ENCODE results near the gene CDC5L.
A peak's percentile ranks its signal among the peaks of the same experiment; 100 is the strongest.

The CDC5L gene

GRCh38 chr6:44388135-44388487 lies 605 bp downstream of the CDC5L start:
- H3K9me3 Mint-ChIP-seq, result no peaks in the 10 kb centered on the region
- peak overlapping the region; percentile 91 for H3K4me3 Mint-ChIP-seq
- H3K36me3 Mint-ChIP-seq (ENCODE audit: low read depth), result peaks cover 43% of the 10 kb centered on the region
- no peaks in the 10 kb centered on the region for H3K27me3 Mint-ChIP-seq
- intact Hi-C loops (cut with micrococcal nuclease), result no loop called here
- peaks cover 33% of the 10 kb centered on the region for H3K4me1 Mint-ChIP-seq (ENCODE audit: low read depth)
- H3K27ac Mint-ChIP-seq, result peak overlapping the region; percentile 98

- peak overlapping the region; percentile 98 for H3K27ac Mint-ChIP-seq
- H3K36me3 Mint-ChIP-seq (ENCODE audit: low read depth), result peaks cover 51% of the 10 kb centered on the region
- H3K4me1 Mint-ChIP-seq (ENCODE audit: low read depth), result peaks cover 33% of the 10 kb centered on the region
- H3K9me3 Mint-ChIP-seq, result no peaks in the 10 kb centered on the region
- peak overlapping the region; percentile 91 for H3K4me3 Mint-ChIP-seq
- intact Hi-C loops (cut with micrococcal nuclease), result no loop called here
- H3K27me3 Mint-ChIP-seq, result no peaks in the 10 kb centered on the region
Observed at GRCh38 chr6:44388887-44389286, 1.4 kb downstream of the CDC5L start.

GRCh38 chr6:44390158-44390683 lies 2.7 kb downstream of the CDC5L start:
- intact Hi-C loops (cut with micrococcal nuclease), result no loop called here
- H3K4me3 Mint-ChIP-seq, result no peak overlapping the region
- no peaks in the 10 kb centered on the region for H3K27me3 Mint-ChIP-seq
- no peak overlapping the region for H3K27ac Mint-ChIP-seq
- no peaks in the 10 kb centered on the region for H3K9me3 Mint-ChIP-seq
- H3K36me3 Mint-ChIP-seq (ENCODE audit: low read depth), result peaks cover 64% of the 10 kb centered on the region
- peaks cover 33% of the 10 kb centered on the region for H3K4me1 Mint-ChIP-seq (ENCODE audit: low read depth)

- H3K27ac Mint-ChIP-seq, result no peak overlapping the region
- no peaks in the 10 kb centered on the region for H3K27me3 Mint-ChIP-seq
- H3K36me3 Mint-ChIP-seq (ENCODE audit: low read depth), result peaks cover 91% of the 10 kb centered on the region
- H3K9me3 Mint-ChIP-seq, result no peaks in the 10 kb centered on the region
- peaks cover 11% of the 10 kb centered on the region for H3K4me1 Mint-ChIP-seq (ENCODE audit: low read depth)
- intact Hi-C loops (cut with micrococcal nuclease), result no loop called here
- H3K4me3 Mint-ChIP-seq, result no peak overlapping the region
Observed at GRCh38 chr6:44395501-44395900, 8.0 kb downstream of the CDC5L start.

- peaks cover 2% of the 10 kb centered on the region for H3K4me1 Mint-ChIP-seq (ENCODE audit: low read depth)
- H3K27ac Mint-ChIP-seq, result no peak overlapping the region
- H3K4me3 Mint-ChIP-seq, result no peak overlapping the region
- no peaks in the 10 kb centered on the region for H3K9me3 Mint-ChIP-seq
- intact Hi-C loops (cut with micrococcal nuclease), result no loop called here
- H3K27me3 Mint-ChIP-seq, result no peaks in the 10 kb centered on the region
- peaks cover 90% of the 10 kb centered on the region for H3K36me3 Mint-ChIP-seq (ENCODE audit: low read depth)
Observed at GRCh38 chr6:44396968-44397367, 9.5 kb downstream of the CDC5L start.

- intact Hi-C loops (cut with micrococcal nuclease), result no loop called here
- no peaks in the 10 kb centered on the region for H3K27me3 Mint-ChIP-seq
- H3K36me3 Mint-ChIP-seq (ENCODE audit: low read depth), result peaks cover 84% of the 10 kb centered on the region
Observed at GRCh38 chr6:44397424-44398164, 10.1 kb downstream of the CDC5L start.

GRCh38 chr6:44399991-44400390 lies 12.5 kb downstream of the CDC5L start:
- H3K9me3 Mint-ChIP-seq, result no peaks in the 10 kb centered on the region
- H3K27me3 Mint-ChIP-seq, result no peaks in the 10 kb centered on the region

More at GRCh38 chr6:44397424-44398164, 10.1 kb downstream of the CDC5L start:
- Mint-ChIP-seq H3K4me3 (no peak overlapping the region), H3K4me1 (ENCODE audit: low read depth) (no peaks in the 10 kb centered on the region), H3K9me3 (no peaks in the 10 kb centered on the region), H3K27ac (no peak overlapping the region)

GRCh38 chr6:44400572-44400971 lies 13.1 kb downstream of the CDC5L start:
- Mint-ChIP-seq H3K27me3 (no peaks in the 10 kb centered on the region), H3K27ac (no peak overlapping the region), H3K9me3 (no peaks in the 10 kb centered on the region), H3K36me3 (ENCODE audit: low read depth) (peaks cover 76% of the 10 kb centered on the region), H3K4me1 (ENCODE audit: low read depth) (no peaks in the 10 kb centered on the region), H3K4me3 (no peak overlapping the region)
- intact Hi-C loops (cut with micrococcal nuclease), result no loop called here

More at GRCh38 chr6:44399991-44400390, 12.5 kb downstream of the CDC5L start:
- Mint-ChIP-seq H3K36me3 (ENCODE audit: low read depth) (peaks cover 77% of the 10 kb centered on the region), H3K4me3 (no peak overlapping the region), H3K27ac (no peak overlapping the region), H3K4me1 (ENCODE audit: low read depth) (no peaks in the 10 kb centered on the region)
- intact Hi-C loops (cut with micrococcal nuclease), result no loop called here

- H3K27ac Mint-ChIP-seq, result no peak overlapping the region
- H3K36me3 Mint-ChIP-seq (ENCODE audit: low read depth), result peaks cover 76% of the 10 kb centered on the region
- H3K4me1 Mint-ChIP-seq (ENCODE audit: low read depth), result no peaks in the 10 kb centered on the region
- intact Hi-C loops (cut with micrococcal nuclease), result no loop called here
- H3K27me3 Mint-ChIP-seq, result no peaks in the 10 kb centered on the region
- no peaks in the 10 kb centered on the region for H3K9me3 Mint-ChIP-seq
- no peak overlapping the region for H3K4me3 Mint-ChIP-seq
Observed at GRCh38 chr6:44401138-44401537, 13.6 kb downstream of the CDC5L start.

GRCh38 chr6:44404022-44404714 lies 16.7 kb downstream of the CDC5L start:
- no peaks in the 10 kb centered on the region for H3K4me1 Mint-ChIP-seq (ENCODE audit: low read depth)
- intact Hi-C loops (cut with micrococcal nuclease), result no loop called here
- no peaks in the 10 kb centered on the region for H3K9me3 Mint-ChIP-seq
- H3K27me3 Mint-ChIP-seq, result no peaks in the 10 kb centered on the region
- no peak overlapping the region for H3K27ac Mint-ChIP-seq
- H3K36me3 Mint-ChIP-seq (ENCODE audit: low read depth), result peaks cover 81% of the 10 kb centered on the region
- H3K4me3 Mint-ChIP-seq, result no peak overlapping the region

GRCh38 chr6:44404715-44405099 lies 17.2 kb downstream of the CDC5L start:
- Mint-ChIP-seq H3K9me3 (no peaks in the 10 kb centered on the region), H3K36me3 (ENCODE audit: low read depth) (peaks cover 81% of the 10 kb centered on the region), H3K4me3 (no peak overlapping the region), H3K27ac (no peak overlapping the region), H3K4me1 (ENCODE audit: low read depth) (no peaks in the 10 kb centered on the region), H3K27me3 (no peaks in the 10 kb centered on the region)
- intact Hi-C loops (cut with micrococcal nuclease), result no loop called here

- H3K4me1 Mint-ChIP-seq (ENCODE audit: low read depth), result peaks cover 5% of the 10 kb centered on the region
- intact Hi-C loops (cut with micrococcal nuclease), result no loop called here
- H3K27me3 Mint-ChIP-seq, result no peaks in the 10 kb centered on the region
- H3K27ac Mint-ChIP-seq, result no peak overlapping the region
- peaks cover 96% of the 10 kb centered on the region for H3K36me3 Mint-ChIP-seq (ENCODE audit: low read depth)
- H3K4me3 Mint-ChIP-seq, result no peak overlapping the region
- H3K9me3 Mint-ChIP-seq, result no peaks in the 10 kb centered on the region
Observed at GRCh38 chr6:44407951-44408670, 20.6 kb downstream of the CDC5L start.

GRCh38 chr6:44409207-44409794 lies 21.8 kb downstream of the CDC5L start:
- H3K4me1 Mint-ChIP-seq (ENCODE audit: low read depth), result peaks cover 5% of the 10 kb centered on the region
- peaks cover 98% of the 10 kb centered on the region for H3K36me3 Mint-ChIP-seq (ENCODE audit: low read depth)
- no peak overlapping the region for H3K4me3 Mint-ChIP-seq
- no peaks in the 10 kb centered on the region for H3K9me3 Mint-ChIP-seq
- H3K27ac Mint-ChIP-seq, result no peak overlapping the region
- H3K27me3 Mint-ChIP-seq, result no peaks in the 10 kb centered on the region
- intact Hi-C loops (cut with micrococcal nuclease), result no loop called here

GRCh38 chr6:44410363-44410762 lies 22.9 kb downstream of the CDC5L start:
- Mint-ChIP-seq H3K9me3 (no peaks in the 10 kb centered on the region), H3K27ac (no peak overlapping the region), H3K4me3 (no peak overlapping the region), H3K4me1 (ENCODE audit: low read depth) (peaks cover 14% of the 10 kb centered on the region), H3K27me3 (no peaks in the 10 kb centered on the region), H3K36me3 (ENCODE audit: low read depth) (peaks cover 98% of the 10 kb centered on the region)
- intact Hi-C loops (cut with micrococcal nuclease), result no loop called here
